Ishikawa (cell line): ENCODE results near the gene HINT2.

Source experiments
- CEBPB ChIP-seq: IDR thresholded peaks from 2 replicates; pipeline ENCODE4 v1.6.1; 2012
- CREB1 ChIP-seq: IDR thresholded peaks from 2 replicates; pipeline ENCODE4 v1.6.1; 2012; ENCODE audit warnings: low read depth
- EGR1 ChIP-seq: IDR thresholded peaks from 2 replicates; pipeline ENCODE4 v1.6.1; 2012
- TCF12 ChIP-seq: IDR thresholded peaks from 2 replicates; pipeline ENCODE4 v1.6.1; 2012; ENCODE audit warnings: low read depth
- TEAD4 ChIP-seq: IDR thresholded peaks from 2 replicates; pipeline ENCODE4 v1.6.1; 2012
- USF1 ChIP-seq: IDR thresholded peaks from 2 replicates; pipeline ENCODE4 v1.6.1; 2012

GRCh38 chr9:35769763-35770162, 45.1 kb downstream of the HINT2 start:
- no peak for TF ChIP-seq TEAD4
- TF ChIP-seq CEBPB = no peak
- TF ChIP-seq TCF12 = no peak
- TF ChIP-seq CREB1 = no peak
- TF ChIP-seq USF1 = no peak
- no peak for TF ChIP-seq EGR1
